GM19452 (cell line): Measurements from ENCODE around the gene LRP1B.
"Not testable (repeated sequence)": the region's sequence is repeated elsewhere in the genome, so short reads cannot be mapped to it uniquely, and the experiment has no call there.

Experiments used
- ATAC-seq: cut with Tn5 transposase; IDR thresholded peaks from one replicate; pipeline ENCODE4 v1.9.1; 2021; ENCODE audit not compliant: unreplicated experiment

Gene LRP1B

GRCh38 chr2:141195087-141195486 lies 935.7 kb downstream of the LRP1B start:
- no peak for ATAC-seq

DNA sequence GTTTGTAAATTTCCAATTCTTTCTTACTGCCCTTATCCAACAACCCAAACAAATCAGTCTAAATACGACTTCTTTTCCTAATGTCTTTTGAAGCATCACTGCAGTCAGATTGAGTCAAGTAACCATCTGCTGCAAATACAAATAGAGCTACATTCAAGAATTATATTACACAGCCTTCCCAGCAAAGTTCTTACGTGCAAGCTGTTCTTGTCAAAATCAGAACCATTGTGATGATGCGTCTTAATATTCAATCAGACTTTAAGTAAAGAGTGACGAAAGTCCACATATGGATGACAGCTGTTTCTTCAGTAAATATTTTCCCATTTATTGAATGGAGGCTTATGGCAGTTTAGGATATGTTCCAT lies 943.8 kb downstream of the LRP1B start:
- ATAC-seq, result no peak

- no peak for ATAC-seq
Observed at GRCh38 chr2:141186413-141187074, 944.3 kb downstream of the LRP1B start.

DNA sequence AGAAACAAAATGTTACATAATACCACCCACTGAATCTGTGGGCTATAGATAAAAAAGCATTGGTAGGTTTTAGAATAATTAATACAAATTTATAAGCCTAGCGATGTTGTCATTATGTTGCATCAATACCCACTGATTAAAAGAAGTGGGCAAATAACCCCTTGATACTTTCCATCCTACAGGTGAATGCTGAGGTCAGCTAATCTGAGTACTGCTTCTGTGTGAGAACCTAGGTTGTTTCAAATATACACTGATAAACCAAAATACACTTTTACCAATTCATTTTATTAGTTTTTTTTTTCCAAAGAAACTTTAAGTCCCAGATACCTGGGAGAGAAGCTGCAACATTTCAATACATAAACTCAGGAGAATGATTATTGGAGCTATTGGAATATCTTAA lies 948.6 kb downstream of the LRP1B start:
- ATAC-seq, result no peak

- ATAC-seq, result not testable (repeated sequence)
Observed at GRCh38 chr2:141169117-141169516, 961.7 kb downstream of the LRP1B start.

DNA sequence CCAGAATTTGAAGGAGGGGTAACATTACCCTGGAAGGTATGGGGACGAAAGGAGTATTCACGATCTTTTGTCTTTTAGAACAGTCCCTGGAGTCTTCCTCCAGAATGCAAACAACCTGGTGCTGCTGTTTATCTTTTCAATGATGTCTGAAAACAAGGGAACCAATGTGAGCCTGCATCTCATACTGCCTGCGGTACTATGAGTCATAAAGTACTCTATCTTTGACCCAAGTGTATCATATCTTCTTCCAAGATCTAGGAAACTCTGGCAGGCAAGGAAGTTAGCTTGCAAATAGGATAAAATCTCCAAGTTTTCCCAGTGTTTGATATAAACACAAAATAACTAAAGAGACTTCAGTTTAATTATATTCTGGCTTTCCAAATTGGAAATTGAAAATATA lies 968.5 kb downstream of the LRP1B start:
- ATAC-seq, result no peak

DNA sequence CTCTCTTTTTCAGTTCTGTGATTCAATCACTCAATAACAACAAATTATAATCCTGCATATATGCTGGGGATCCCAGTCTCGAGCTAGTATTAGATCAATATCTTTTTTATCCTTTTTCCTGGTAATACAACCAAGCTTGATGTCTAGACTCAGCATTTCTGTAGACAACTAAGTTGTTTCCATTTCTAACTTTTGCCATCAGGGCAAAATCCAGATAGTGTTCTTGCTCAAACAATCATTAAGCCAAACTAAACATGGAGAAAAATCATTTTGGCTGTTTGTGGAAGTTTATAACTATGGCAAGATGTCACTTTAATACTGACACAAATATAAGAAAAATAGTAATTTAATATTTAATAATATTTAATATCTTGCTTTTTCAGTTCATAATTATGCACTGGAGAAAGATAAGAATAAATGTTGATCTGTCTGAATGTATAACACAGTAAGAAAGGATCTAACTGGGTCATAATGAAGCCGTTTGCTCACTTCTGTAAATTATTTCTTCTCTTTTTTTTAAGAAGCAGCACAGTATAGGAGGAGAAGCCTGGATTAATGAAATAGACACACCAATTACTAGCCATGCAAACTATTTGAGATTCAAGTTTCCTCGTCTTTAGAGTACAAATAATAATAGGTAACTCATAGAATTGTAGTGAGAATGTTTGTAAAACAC lies 979.1 kb downstream of the LRP1B start:
- no peak for ATAC-seq

GRCh38 chr2:141142025-141142424 lies 988.8 kb downstream of the LRP1B start:
- no peak for ATAC-seq

DNA sequence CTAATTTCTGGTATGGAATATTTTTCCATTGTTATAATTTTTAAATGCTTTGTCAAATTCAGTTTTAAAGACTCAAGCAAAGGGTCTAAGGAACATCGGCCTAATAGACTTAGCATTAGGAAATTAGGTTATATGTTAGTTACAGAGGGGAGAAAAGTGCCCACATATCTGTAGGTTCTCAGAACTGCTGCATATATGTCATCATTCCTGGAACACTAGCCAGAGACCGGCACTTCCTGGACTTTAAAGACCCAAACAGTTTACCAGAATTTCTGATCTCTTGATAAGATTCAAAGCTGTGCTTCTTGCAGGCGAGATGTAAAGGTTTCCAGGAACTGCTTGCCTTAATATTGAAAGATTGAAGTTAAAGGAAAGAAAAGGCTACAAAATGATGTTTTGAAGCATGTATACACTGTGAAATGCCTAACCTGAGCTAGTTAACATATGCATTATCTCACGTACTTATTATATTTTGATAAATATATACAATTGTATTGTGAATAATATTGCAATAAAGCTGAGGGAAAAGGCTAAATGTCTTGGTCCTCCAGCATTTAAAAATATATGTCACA lies 993.6 kb downstream of the LRP1B start:
- no peak for ATAC-seq

- no peak for ATAC-seq
Observed at GRCh38 chr2:141133883-141134282, 996.9 kb downstream of the LRP1B start.

- no peak for ATAC-seq
Observed at GRCh38 chr2:141125432-141125831, 1005.4 kb downstream of the LRP1B start.

- ATAC-seq, result no peak
Observed at GRCh38 chr2:141118836-141119235, 1012.0 kb downstream of the LRP1B start.

GRCh38 chr2:141113301-141113700 lies 1017.5 kb downstream of the LRP1B start:
- no peak for ATAC-seq

DNA sequence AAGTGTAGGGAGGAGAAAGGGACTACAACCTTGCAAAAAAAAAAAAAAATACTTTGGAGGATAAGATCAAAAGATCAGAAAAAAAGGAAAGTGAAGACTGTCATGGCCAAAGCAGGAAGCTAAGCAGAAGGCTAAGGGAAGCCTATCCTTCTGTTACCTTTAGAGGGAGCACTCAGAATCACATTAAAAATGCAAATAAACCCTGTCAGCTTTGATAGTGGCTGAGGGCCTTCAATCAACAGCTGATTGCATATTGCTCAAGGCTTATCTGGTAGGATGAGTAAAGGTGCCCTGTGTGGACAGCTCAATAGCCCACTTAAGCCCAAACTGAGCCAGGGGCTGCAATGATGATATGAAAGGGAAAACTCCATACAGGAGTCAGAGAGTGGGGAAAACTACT lies 1021.2 kb downstream of the LRP1B start:
- ATAC-seq, result no peak

- ATAC-seq, result no peak
Observed at GRCh38 chr2:141105763-141106162, 1025.1 kb downstream of the LRP1B start.

DNA sequence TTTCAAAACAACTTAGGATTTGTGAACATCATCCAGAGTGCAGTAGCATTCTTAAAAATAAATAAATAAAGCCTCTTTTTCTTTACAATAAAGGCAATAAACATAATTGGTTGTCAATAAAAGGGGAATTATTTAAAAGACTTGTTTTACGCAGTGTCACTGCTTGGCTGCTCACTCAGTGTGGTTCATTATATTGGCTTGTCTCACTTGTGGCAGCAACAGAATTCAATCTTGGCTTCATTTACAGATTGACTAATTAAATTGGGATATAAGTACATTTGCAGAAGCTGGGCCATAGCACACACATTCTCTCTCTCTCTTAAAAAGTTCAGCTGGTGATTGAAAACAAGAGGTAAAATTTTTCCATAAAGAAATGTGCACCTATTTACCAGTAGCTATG lies 1027.6 kb downstream of the LRP1B start:
- ATAC-seq, result no peak

- no peak for ATAC-seq
Observed at GRCh38 chr2:141079231-141079630, 1051.6 kb downstream of the LRP1B start.

DNA sequence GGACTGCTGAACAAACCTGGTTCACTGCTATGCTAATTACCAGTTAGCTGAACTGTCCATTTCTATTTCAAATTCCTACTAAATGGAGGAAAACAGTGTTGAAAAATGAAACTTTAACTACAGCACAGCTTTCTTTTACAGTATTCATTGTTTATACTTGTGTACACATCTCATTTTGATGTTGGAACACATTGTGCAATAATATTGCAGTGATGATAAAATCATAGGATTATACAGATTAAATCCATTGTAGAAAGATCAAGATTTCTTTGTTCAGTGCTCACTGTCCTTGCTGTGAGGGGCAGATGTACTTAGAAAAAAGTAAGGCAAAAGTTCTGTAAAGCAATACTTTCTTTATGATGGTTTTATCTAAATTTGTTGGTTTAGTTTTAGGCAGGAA lies 1055.1 kb downstream of the LRP1B start:
- no peak for ATAC-seq

- no peak for ATAC-seq
Observed at GRCh38 chr2:141068053-141068682, 1062.6 kb downstream of the LRP1B start.

DNA sequence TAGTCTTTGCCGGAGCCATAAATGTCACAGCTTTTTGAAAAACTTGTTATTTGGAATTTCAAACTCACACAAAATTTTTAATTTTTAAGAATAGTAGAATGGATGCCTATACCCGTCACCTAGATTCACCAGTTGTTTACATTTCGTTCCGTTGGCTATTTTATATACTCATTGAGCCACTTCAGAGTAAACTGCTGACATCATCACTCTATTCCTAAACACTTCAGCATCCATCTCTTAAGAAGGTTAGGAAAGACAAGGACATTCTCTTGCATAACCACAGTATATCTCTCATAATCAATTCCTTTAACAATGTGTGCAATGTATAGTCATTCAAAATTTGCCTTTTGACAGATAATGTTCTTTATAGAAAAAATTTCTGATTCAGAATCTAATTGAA lies 1065.8 kb downstream of the LRP1B start:
- ATAC-seq, result no peak

DNA sequence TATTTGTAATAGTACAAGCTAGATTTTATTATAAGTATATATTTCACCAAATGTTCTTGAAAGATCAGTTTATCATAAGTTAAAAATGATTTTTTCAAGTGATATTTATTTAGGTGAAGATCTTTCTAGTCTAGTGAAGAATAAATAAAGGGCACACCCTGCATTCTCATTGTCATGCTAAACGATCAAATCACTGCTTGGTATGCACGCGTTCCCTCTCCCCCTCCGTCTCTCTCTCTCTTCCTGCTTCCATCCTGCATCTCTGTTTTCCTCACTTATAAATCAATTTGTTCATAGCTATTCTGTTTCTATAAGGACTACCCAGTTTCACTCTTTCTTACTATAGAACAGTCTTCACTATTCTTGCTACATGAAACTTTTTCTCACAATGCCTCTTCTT lies 1067.4 kb downstream of the LRP1B start:
- ATAC-seq, result no peak

DNA sequence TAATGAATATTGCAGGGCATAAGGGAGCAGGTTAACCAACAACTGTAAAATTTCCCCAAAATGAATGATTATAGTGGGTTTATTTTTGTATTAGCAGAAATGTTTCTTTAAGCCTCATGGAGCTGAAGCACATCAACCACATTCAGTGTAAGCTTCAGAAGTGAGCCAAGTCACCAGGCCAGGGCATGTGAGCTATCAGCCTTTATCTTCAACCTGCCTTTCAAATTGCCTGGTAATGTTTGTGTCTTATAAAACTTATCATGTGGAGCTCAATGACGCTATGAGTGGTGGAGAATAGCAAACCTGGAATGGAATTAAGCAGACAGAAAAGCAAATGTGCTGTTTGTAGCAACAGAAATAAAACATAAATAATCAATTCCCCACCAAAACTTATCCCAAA lies 1068.4 kb downstream of the LRP1B start:
- ATAC-seq, result no peak
